ENCODE data around the gene TMPRSS11B. TPM values are rescaled to one million over a fixed set of nuclear protein-coding genes. Genes with fewer than 3 reads are reported as not detected.
"Not testable (repeated sequence)": the region's sequence is repeated elsewhere in the genome, so short reads cannot be mapped to it uniquely, and the experiment has no call there.

TMPRSS11B gene
- not detected for total RNA-seq

GRCh38 chr4:68245594-68245993, at the start of gene TMPRSS11B:
Gene TMPRSS11B, minus strand, starts transcription at chr4:68245694. Its CDS starts 136 bp downstream, at chr4:68245558.
- no peak for DNase-seq (ENCODE audit: low read depth in 2 of 3, low spot score in 2 of 3)

GRCh38 chr4:68291256-68291655, 45.8 kb upstream of the TMPRSS11B start:
- DNase-seq (ENCODE audit: low read depth in 2 of 3, low spot score in 2 of 3) = no peak

- no peak for DNase-seq (ENCODE audit: low read depth in 2 of 3, low spot score in 2 of 3)
Observed at GRCh38 chr4:68288393-68288740, 42.9 kb upstream of the TMPRSS11B start.

GRCh38 chr4:68287704-68288392, 42.4 kb upstream of the TMPRSS11B start:
- no peak for DNase-seq (ENCODE audit: low read depth in 2 of 3, low spot score in 2 of 3)

- no peak for DNase-seq (ENCODE audit: low read depth in 2 of 3, low spot score in 2 of 3)
Observed at GRCh38 chr4:68283714-68284113, 38.2 kb upstream of the TMPRSS11B start.

GRCh38 chr4:68283095-68283494, 37.6 kb upstream of the TMPRSS11B start:
- no peak for DNase-seq (ENCODE audit: low read depth in 2 of 3, low spot score in 2 of 3)

GRCh38 chr4:68281796-68282740, 36.6 kb upstream of the TMPRSS11B start:
- not testable (repeated sequence) for DNase-seq (ENCODE audit: low read depth in 2 of 3, low spot score in 2 of 3)

- no peak for DNase-seq (ENCODE audit: low read depth in 2 of 3, low spot score in 2 of 3)
Observed at GRCh38 chr4:68278029-68278428, 32.5 kb upstream of the TMPRSS11B start.

- DNase-seq (ENCODE audit: low read depth in 2 of 3, low spot score in 2 of 3) = no peak
Observed at GRCh38 chr4:68277627-68278026, 32.1 kb upstream of the TMPRSS11B start.

GRCh38 chr4:68272860-68273259, 27.4 kb upstream of the TMPRSS11B start:
- DNase-seq (ENCODE audit: low read depth in 2 of 3, low spot score in 2 of 3) = no peak

- DNase-seq (ENCODE audit: low read depth in 2 of 3, low spot score in 2 of 3) = no peak
Observed at GRCh38 chr4:68272380-68272779, 26.9 kb upstream of the TMPRSS11B start.

- peak; percentile 10 to 76 (median 31) for DNase-seq (ENCODE audit: low read depth in 2 of 3, low spot score in 2 of 3)
Observed at GRCh38 chr4:68271851-68272357, 26.4 kb upstream of the TMPRSS11B start.

GRCh38 chr4:68267433-68267944, 22.0 kb upstream of the TMPRSS11B start:
- no peak for DNase-seq (ENCODE audit: low read depth in 2 of 3, low spot score in 2 of 3)

GRCh38 chr4:68264875-68265565, 19.5 kb upstream of the TMPRSS11B start:
- DNase-seq (ENCODE audit: low read depth in 2 of 3, low spot score in 2 of 3) = no peak

GRCh38 chr4:68259191-68259590, 13.7 kb upstream of the TMPRSS11B start:
- DNase-seq (ENCODE audit: low read depth in 2 of 3, low spot score in 2 of 3) = no peak

GRCh38 chr4:68257719-68258118, 12.2 kb upstream of the TMPRSS11B start:
- DNase-seq (ENCODE audit: low read depth in 2 of 3, low spot score in 2 of 3) = no peak

- DNase-seq (ENCODE audit: low read depth in 2 of 3, low spot score in 2 of 3) = no peak
Observed at GRCh38 chr4:68256284-68256683, 10.8 kb upstream of the TMPRSS11B start.

- DNase-seq (ENCODE audit: low read depth in 2 of 3, low spot score in 2 of 3) = no peak
Observed at GRCh38 chr4:68250151-68250930, 4.8 kb upstream of the TMPRSS11B start.

GRCh38 chr4:68249434-68249833, 3.9 kb upstream of the TMPRSS11B start:
- DNase-seq (ENCODE audit: low read depth in 2 of 3, low spot score in 2 of 3) = no peak

GRCh38 chr4:68240620-68241019, 4.9 kb downstream of the TMPRSS11B start:
- DNase-seq (ENCODE audit: low read depth in 2 of 3, low spot score in 2 of 3) = no peak

Measured in hematopoietic multipotent progenitor cell (in vitro differentiated cells).